Measurements from ENCODE around the gene STK4.

STK4 gene

GRCh38 chr20:44932916-44933315 lies 33.4 kb upstream of the STK4 start:
- Histone ChIP-seq H3K36me3 (peaks cover 76% of the 10 kb centered on the region), H3K27me3 (no peaks in the 10 kb centered on the region), H3K4me2 (no peak overlapping the region), H3K9ac (no peak overlapping the region), H3K9me3 (no peaks in the 10 kb centered on the region), H3K27ac (no peak overlapping the region), H3K4me1 (no peaks in the 10 kb centered on the region), H3K4me3 (no peak overlapping the region), H4K20me1 (no peaks in the 10 kb centered on the region)
- no peak for TF ChIP-seq Cebpa-rat (IDR thresholded peaks at IDR 0.05)

- no peak for TF ChIP-seq Cebpa-rat (IDR thresholded peaks at IDR 0.05)
- H3K9ac ChIP-seq: no peak overlapping the region
- no peaks in the 10 kb centered on the region for H3K27me3 ChIP-seq
- peaks cover 3% of the 10 kb centered on the region; the same call in 1 of the 2 replicates for H4K20me1 ChIP-seq
- H3K4me3 ChIP-seq: no peak overlapping the region
- peaks cover 96% of the 10 kb centered on the region for H3K36me3 ChIP-seq
- no peaks in the 10 kb centered on the region for H3K4me1 ChIP-seq
- no peaks in the 10 kb centered on the region for H3K9me3 ChIP-seq
- H3K4me2 ChIP-seq: no peak overlapping the region
- no peak overlapping the region for H3K27ac ChIP-seq
Measured at GRCh38 chr20:44936510-44936909, 29.8 kb upstream of the STK4 start.

GRCh38 chr20:44938637-44939036 lies 27.7 kb upstream of the STK4 start:
- H3K27me3 ChIP-seq: no peaks in the 10 kb centered on the region
- H3K4me2 ChIP-seq: no peak overlapping the region
- H3K27ac ChIP-seq: no peak overlapping the region
- no peaks in the 10 kb centered on the region for H3K4me1 ChIP-seq
- peaks cover 23% of the 10 kb centered on the region for H4K20me1 ChIP-seq
- H3K4me3 ChIP-seq: no peak overlapping the region
- peaks cover 98% of the 10 kb centered on the region for H3K36me3 ChIP-seq
- H3K9ac ChIP-seq: no peak overlapping the region
- TF ChIP-seq Cebpa-rat (IDR thresholded peaks at IDR 0.05): no peak
- no peaks in the 10 kb centered on the region for H3K9me3 ChIP-seq

- H3K27me3 ChIP-seq: no peaks in the 10 kb centered on the region
- no peak overlapping the region for H3K4me3 ChIP-seq
- H3K27ac ChIP-seq: no peak overlapping the region
- no peaks in the 10 kb centered on the region for H3K9me3 ChIP-seq
- no peak overlapping the region for H3K4me2 ChIP-seq
- no peaks in the 10 kb centered on the region for H3K4me1 ChIP-seq
- no peak for TF ChIP-seq Cebpa-rat (IDR thresholded peaks at IDR 0.05)
- no peak overlapping the region for H3K9ac ChIP-seq
- peaks cover 100% of the 10 kb centered on the region for H3K36me3 ChIP-seq
- H4K20me1 ChIP-seq: peaks cover 44% of the 10 kb centered on the region
Measured at GRCh38 chr20:44941120-44941691, 25.1 kb upstream of the STK4 start.

- H3K9me3 ChIP-seq: no peaks in the 10 kb centered on the region
- no peaks in the 10 kb centered on the region for H3K4me1 ChIP-seq
- no peak overlapping the region for H3K27ac ChIP-seq
- H3K27me3 ChIP-seq: no peaks in the 10 kb centered on the region
- H3K4me3 ChIP-seq: no peak overlapping the region
- H3K4me2 ChIP-seq: no peak overlapping the region
- peaks cover 55% of the 10 kb centered on the region for H4K20me1 ChIP-seq
- H3K36me3 ChIP-seq: peaks cover 100% of the 10 kb centered on the region
- no peak overlapping the region for H3K9ac ChIP-seq
- TF ChIP-seq Cebpa-rat (IDR thresholded peaks at IDR 0.05): no peak
Measured at GRCh38 chr20:44942264-44942973, 23.9 kb upstream of the STK4 start.

- no peaks in the 10 kb centered on the region for H3K4me1 ChIP-seq
- H3K9me3 ChIP-seq: no peaks in the 10 kb centered on the region
- no peak overlapping the region for H3K4me2 ChIP-seq
- H3K36me3 ChIP-seq: peaks cover 100% of the 10 kb centered on the region
- H3K4me3 ChIP-seq: no peak overlapping the region
- peaks cover 64% of the 10 kb centered on the region for H4K20me1 ChIP-seq
- no peak for TF ChIP-seq Cebpa-rat (IDR thresholded peaks at IDR 0.05)
- no peak overlapping the region for H3K27ac ChIP-seq
- H3K9ac ChIP-seq: no peak overlapping the region
- H3K27me3 ChIP-seq: no peaks in the 10 kb centered on the region
Measured at GRCh38 chr20:44943828-44944227, 22.5 kb upstream of the STK4 start.

- Histone ChIP-seq H3K27ac (no peak overlapping the region), H3K9ac (no peak overlapping the region), H3K4me2 (no peak overlapping the region), H3K9me3 (no peaks in the 10 kb centered on the region), H3K4me1 (no peaks in the 10 kb centered on the region), H4K20me1 (peaks cover 73% of the 10 kb centered on the region), H3K36me3 (peaks cover 100% of the 10 kb centered on the region), H3K4me3 (no peak overlapping the region), H3K27me3 (no peaks in the 10 kb centered on the region)
- TF ChIP-seq Cebpa-rat (IDR thresholded peaks at IDR 0.05): no peak
Measured at GRCh38 chr20:44945261-44945660, 21.1 kb upstream of the STK4 start.

GRCh38 chr20:44946271-44946852 lies 19.9 kb upstream of the STK4 start:
- no peak overlapping the region for H3K9ac ChIP-seq
- no peaks in the 10 kb centered on the region for H3K4me1 ChIP-seq
- no peak overlapping the region for H3K4me3 ChIP-seq
- H3K36me3 ChIP-seq: peaks cover 100% of the 10 kb centered on the region
- TF ChIP-seq Cebpa-rat (IDR thresholded peaks at IDR 0.05): no peak
- H4K20me1 ChIP-seq: peaks cover 71% of the 10 kb centered on the region
- no peak overlapping the region for H3K27ac ChIP-seq
- H3K9me3 ChIP-seq: no peaks in the 10 kb centered on the region
- H3K4me2 ChIP-seq: no peak overlapping the region
- no peaks in the 10 kb centered on the region for H3K27me3 ChIP-seq

- Histone ChIP-seq H3K4me1 (peaks cover 11% of the 10 kb centered on the region), H3K27ac (no peak overlapping the region), H3K4me2 (no peak overlapping the region), H3K27me3 (no peaks in the 10 kb centered on the region), H3K4me3 (no peak overlapping the region), H3K9ac (no peak overlapping the region), H4K20me1 (peaks cover 71% of the 10 kb centered on the region), H3K36me3 (peaks cover 100% of the 10 kb centered on the region), H3K9me3 (no peaks in the 10 kb centered on the region)
- no peak for TF ChIP-seq Cebpa-rat (IDR thresholded peaks at IDR 0.05)
Measured at GRCh38 chr20:44948107-44948506, 18.2 kb upstream of the STK4 start.

GRCh38 chr20:44948513-44948912 lies 17.8 kb upstream of the STK4 start:
- no peak for TF ChIP-seq Cebpa-rat (IDR thresholded peaks at IDR 0.05)
- Histone ChIP-seq H4K20me1 (peaks cover 71% of the 10 kb centered on the region), H3K9me3 (no peaks in the 10 kb centered on the region), H3K27me3 (no peaks in the 10 kb centered on the region), H3K4me2 (no peak overlapping the region), H3K27ac (no peak overlapping the region), H3K36me3 (peaks cover 100% of the 10 kb centered on the region), H3K4me1 (peaks cover 15% of the 10 kb centered on the region), H3K4me3 (no peak overlapping the region), H3K9ac (no peak overlapping the region)
